Liver (tissue), 9 donors: ENCODE data around the gene INPP5A. TPM values are rescaled to one million over a fixed set of nuclear protein-coding genes. Genes with fewer than 3 reads are reported as not detected.

Source experiments
- DNase-seq: peaks from one replicate; pipeline ENCODE4 v3.0.0-alpha.2; 2017; ENCODE audit warnings: low spot score
- H3K27ac ChIP-seq, 2 donors: one replicate each; pipeline ENCODE4 v1.7.0; 2013; ENCODE audit warnings: inconsistent platforms in 2 of 2, low read length in 2 of 2, control low read depth in 1 of 2, low read depth in 1 of 2, mild to moderate bottlenecking in 1 of 2
- H3K27me3 ChIP-seq, 4 donors: one replicate each; pipeline versions ENCODE4 v1.6.1 to v1.7.0; 2013; ENCODE audit warnings: low read length in 3 of 4, inconsistent platforms in 1 of 4, mild to moderate bottlenecking in 1 of 4, moderate library complexity in 1 of 4; ENCODE audit not compliant: control insufficient read depth in 4 of 4, insufficient read depth in 4 of 4
- H3K36me3 ChIP-seq, 4 donors: one replicate each; pipeline versions ENCODE4 v1.6.1 to v1.7.0; 2013; ENCODE audit warnings: low read length in 3 of 4, mild to moderate bottlenecking in 3 of 4, low read depth in 1 of 4, moderate library complexity in 1 of 4; ENCODE audit not compliant: control insufficient read depth in 4 of 4, insufficient read depth in 3 of 4
- H3K4me1 ChIP-seq, 4 donors: one replicate each; pipeline versions ENCODE4 v1.6.1 to v1.7.0; 2013; ENCODE audit warnings: low read length in 3 of 4, mild to moderate bottlenecking in 3 of 4, moderate library complexity in 1 of 4; ENCODE audit not compliant: control insufficient read depth in 4 of 4, insufficient read depth in 4 of 4
- H3K4me3 ChIP-seq, 3 donors: one replicate each; pipeline versions ENCODE4 v1.6.1 to v1.7.0; 2013; ENCODE audit warnings: low read length in 3 of 3, control low read depth in 1 of 3, low read depth in 1 of 3, mild to moderate bottlenecking in 1 of 3
- H3K9ac ChIP-seq, 2 donors: one replicate each; pipeline ENCODE4 v1.7.0; 2013; ENCODE audit warnings: low read length in 2 of 2, mild to moderate bottlenecking in 2 of 2, moderate library complexity in 2 of 2, control low read depth in 1 of 2, low read depth in 1 of 2
- H3K9me3 ChIP-seq, 4 donors: one replicate each; pipeline versions ENCODE4 v1.6.1 to v1.7.0; 2013; ENCODE audit warnings: low read length in 3 of 4; ENCODE audit not compliant: control insufficient read depth in 4 of 4
- ATF3 ChIP-seq: IDR thresholded peaks from 2 replicates; pipeline ENCODE4 v1.6.1; 2016; ENCODE audit warnings: antibody characterized with exemption
- CTCF ChIP-seq: fragments of 150-350 bp; IDR thresholded peaks from 2 replicates; pipeline ENCODE4 v1.5.1; 2017; ENCODE audit warnings: improper control_type of control experiment, low read depth, low read length; ENCODE audit not compliant: missing input control
- GABPA ChIP-seq, 2 donors: IDR thresholded peaks in 1 of 2; conservative IDR thresholded peaks in 1 of 2; 2 replicates each; pipeline ENCODE4 v1.6.1; 2016; ENCODE audit warnings: antibody characterized with exemption in 2 of 2, mild to moderate bottlenecking in 1 of 2, moderate library complexity in 1 of 2
- HNF4G ChIP-seq: IDR thresholded peaks from 2 replicates; pipeline ENCODE4 v1.6.1; 2016; ENCODE audit warnings: antibody characterized with exemption
- MAX ChIP-seq: IDR thresholded peaks from 2 replicates; pipeline ENCODE4 v1.6.1; 2016; ENCODE audit warnings: antibody characterized with exemption
- NR2F2 ChIP-seq: IDR thresholded peaks from 2 replicates; pipeline ENCODE4 v1.6.1; 2016; ENCODE audit warnings: antibody characterized with exemption
- RAD21 ChIP-seq, 2 donors: IDR thresholded peaks; 2 replicates each; pipeline ENCODE4 v1.6.1; 2016; ENCODE audit warnings: antibody characterized with exemption in 2 of 2, mild to moderate bottlenecking in 2 of 2
- REST ChIP-seq: IDR thresholded peaks from 2 replicates; pipeline ENCODE4 v1.6.1; 2016; ENCODE audit warnings: antibody characterized with exemption, mild to moderate bottlenecking
- RXRA ChIP-seq, 2 donors: IDR thresholded peaks; 2 replicates each; pipeline ENCODE4 v1.6.1; 2017 to 2018; ENCODE audit warnings: antibody characterized with exemption in 2 of 2, mild to moderate bottlenecking in 1 of 2
- TAF1 ChIP-seq: conservative IDR thresholded peaks from 2 replicates; pipeline ENCODE4 v1.6.1; 2016; ENCODE audit warnings: antibody characterized with exemption, mild to moderate bottlenecking
- YY1 ChIP-seq: IDR thresholded peaks from 2 replicates; pipeline ENCODE4 v1.6.1; 2016; ENCODE audit warnings: antibody characterized with exemption, mild to moderate bottlenecking
- WGBS: extraction: QIAGEN DNeasy Blood & Tissue Kit; methylation state at CpG from one replicate; pipeline ENCODE4 v1.1.7; 2013; 5-methylcytosine and 5-hydroxymethylcytosine counted together
- polyA plus RNA-seq, 2 donors: library from polyadenylated mRNA; stranded (reverse) in 1 of 2; unstranded in 1 of 2; fragments of 200-250 nt in 1 of 2; fragments of >200 nt in 1 of 2; fragmentation: Nextera tagmentation in 1 of 2; extraction: Ambion mirVana in 1 of 2; gene quantifications; one replicate each; pipeline versions ENCODE4 v1.2.1 to v1.2.3, GENCODE V29; 2013 to 2015
- total RNA-seq, 2 donors: library from RNA; depleted of rRNA; stranded (reverse); fragments of >200 nt; gene quantifications; one replicate each; pipeline ENCODE4 v1.2.3, GENCODE V29; 2014
- donor health status: healthy.
- donor health status: healthy.
- donor health status: healthy.
- donor health status: healthy.
- donor health status: healthy.

INPP5A gene
- total and polyA plus RNA-seq, 4 donors = 4.3 to 26.5 (median 10.9) TPM

- no peak overlapping the region for H3K27ac ChIP-seq
- no peaks in the 10 kb centered on the region for H3K27me3 ChIP-seq
- 81% methylated on average over 19 of the region's 19 CpGs for WGBS
- DNase-seq = no peak
- no peak overlapping the region for H3K4me3 ChIP-seq
- no peaks in the 10 kb centered on the region for H3K36me3 ChIP-seq
- no peak overlapping the region for H3K9ac ChIP-seq
- TF ChIP-seq YY1 (no peak), RXRA (IDR thresholded peaks at IDR 0.05) (no peak), CTCF (no peak), GABPA (IDR thresholded peaks at IDR 0.05 in 1 of 2, conservative IDR thresholded peaks at IDR 0.05 in 1 of 2) (no peak), HNF4G (no peak), ATF3 (no peak), RAD21 (IDR thresholded peaks at IDR 0.05) (no peak), NR2F2 (no peak), REST (no peak)
- peaks cover 0 to 19% (median 9%) of the 10 kb centered on the region in 4 donors for H3K4me1 ChIP-seq
- no peaks in the 10 kb centered on the region for H3K9me3 ChIP-seq
These were observed 16.7 kb downstream of the INPP5A start for GRCh38 chr10:132554053-132554990.

GRCh38 chr10:132554991-132555647, 17.5 kb downstream of the INPP5A start:
- 72% methylated on average over 18 of the region's 18 CpGs for WGBS
- no peak for DNase-seq
- Histone ChIP-seq H3K4me1 (peaks cover 0 to 16% (median 9%) of the 10 kb centered on the region in 4 donors), H3K9ac (no peak overlapping the region), H3K36me3 (no peaks in the 10 kb centered on the region), H3K4me3 (no peak overlapping the region), H3K27me3 (no peaks in the 10 kb centered on the region), H3K27ac (no peak overlapping the region), H3K9me3 (no peaks in the 10 kb centered on the region)
- TF ChIP-seq MAX (no peak), TAF1 (no peak), RAD21 (IDR thresholded peaks at IDR 0.05) (peak in 1 of 2 donors; percentile 12), RXRA (IDR thresholded peaks at IDR 0.05) (peak in 1 of 2 donors; percentile 39)
